Type B pancreatic cell (in vitro differentiated cells): ENCODE results near the gene SNPH. TPM values are rescaled to one million over a fixed set of nuclear protein-coding genes. Genes with fewer than 3 reads are reported as not detected.

Source experiments
- DNase-seq: peaks from one replicate; pipeline ENCODE4 v3.0.0; 2021; ENCODE audit warnings: mixed read lengths; ENCODE audit not compliant: unreplicated experiment; ENCODE audit errors: extremely low spot score
- H3K27ac Mint-ChIP-seq: 2 replicates; pipeline ENCODE4 v1.8.0; 2021; ENCODE audit warnings: mild to moderate bottlenecking, mixed read lengths
- H3K27me3 Mint-ChIP-seq: 2 replicates; pipeline ENCODE4 v1.8.0; 2021; ENCODE audit warnings: mixed read lengths
- H3K36me3 Mint-ChIP-seq: 2 replicates; pipeline ENCODE4 v1.8.0; 2021; ENCODE audit warnings: mixed read lengths
- H3K4me1 Mint-ChIP-seq: one replicate; pipeline ENCODE4 v1.8.0; 2021; ENCODE audit warnings: mixed read lengths; ENCODE audit not compliant: unreplicated experiment
- H3K4me3 Mint-ChIP-seq: 2 replicates; pipeline ENCODE4 v1.8.0; 2021; ENCODE audit warnings: mild to moderate bottlenecking, mixed read lengths
- H3K9me3 Mint-ChIP-seq: 2 replicates; pipeline ENCODE4 v1.8.0; 2021; ENCODE audit warnings: mixed read lengths
- CTCF ChIP-seq: fragments of 200-600 bp; sonication (generic); conservative IDR thresholded peaks from 2 replicates; pipeline ENCODE4 v1.5.0; 2021; ENCODE audit warnings: antibody characterized with exemption, mild to moderate bottlenecking
- total RNA-seq: library from RNA; stranded (reverse); gene quantifications from 2 replicates; pipeline ENCODE4 v1.2.1, GENCODE V29; 2021; ENCODE audit warnings: low replicate concordance

The SNPH gene
- total RNA-seq, 1 donor from 2014 or later: 2.7 TPM

DNA sequence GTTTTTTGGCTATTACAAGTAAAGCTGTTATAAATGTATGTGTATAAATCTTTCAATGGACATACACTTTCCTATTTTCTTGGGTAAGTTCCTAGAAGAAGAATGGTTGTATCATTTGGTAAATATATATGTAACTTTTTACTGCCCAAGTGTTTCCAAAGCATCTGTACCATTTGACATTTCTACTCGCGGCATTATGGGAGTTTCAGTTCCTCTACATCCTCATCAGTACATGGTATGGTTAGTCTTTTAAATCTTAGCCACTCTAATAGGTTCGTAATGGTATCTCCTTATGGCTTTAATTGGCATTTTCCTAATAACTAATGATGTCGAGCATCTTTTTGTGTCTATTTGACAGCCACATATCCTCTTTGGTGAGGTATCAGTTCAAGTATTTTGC lies 12.9 kb downstream of the SNPH start:
- Mint-ChIP-seq H3K4me1 (no peaks in the 10 kb centered on the region), H3K27me3 (no peaks in the 10 kb centered on the region), H3K9me3 (no peaks in the 10 kb centered on the region), H3K27ac (no peak overlapping the region), H3K36me3 (no peaks in the 10 kb centered on the region), H3K4me3 (no peak overlapping the region)
- DNase-seq: no peak
- no peak for TF ChIP-seq CTCF

- no peak overlapping the region for H3K27ac Mint-ChIP-seq
- H3K4me1 Mint-ChIP-seq: no peaks in the 10 kb centered on the region
- H3K27me3 Mint-ChIP-seq: peaks cover 3% of the 10 kb centered on the region
- no peaks in the 10 kb centered on the region for H3K9me3 Mint-ChIP-seq
- peak; percentile 34 for DNase-seq
- TF ChIP-seq CTCF: no peak
- H3K4me3 Mint-ChIP-seq: no peak overlapping the region
- H3K36me3 Mint-ChIP-seq: no peaks in the 10 kb centered on the region
These were observed 14.4 kb downstream of the SNPH start for GRCh38 chr20:1280195-1281102.

DNA sequence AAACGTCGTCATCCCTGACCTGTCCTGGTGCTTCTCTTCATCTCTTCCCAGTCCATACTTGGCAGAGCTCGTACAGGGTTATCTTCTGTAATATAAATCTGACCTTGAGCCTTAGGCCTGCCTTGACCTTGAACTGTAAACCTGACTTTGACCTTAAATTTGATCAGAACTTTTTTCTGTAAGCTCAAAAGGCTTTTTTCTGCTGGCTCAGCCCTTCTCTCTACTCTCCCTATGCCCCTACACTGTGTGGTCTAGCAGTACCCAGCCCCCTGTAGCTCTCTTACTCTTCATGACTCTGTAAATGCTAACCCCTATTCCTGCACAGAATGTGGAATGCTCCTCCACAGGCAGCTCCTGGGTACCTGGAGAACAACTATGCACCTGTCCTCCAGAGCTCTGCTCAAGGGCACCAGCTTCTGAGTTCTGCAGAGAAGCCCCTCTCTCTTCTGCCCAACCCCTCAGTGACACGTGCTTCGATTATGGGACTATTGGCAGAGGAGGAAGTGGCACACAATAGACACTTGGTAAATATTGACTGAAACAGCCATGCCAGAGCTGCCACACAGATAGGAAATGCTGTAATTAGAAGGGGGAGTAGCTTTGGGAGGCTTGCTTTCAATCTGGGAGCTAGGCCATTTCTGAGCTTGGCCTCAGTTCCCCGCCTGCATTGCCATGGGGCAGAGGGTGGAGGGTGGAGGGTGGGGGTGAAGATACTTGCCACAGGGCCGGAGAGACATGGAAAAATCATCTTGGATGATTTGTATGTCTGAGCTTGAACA lies 15.4 kb downstream of the SNPH start:
- no peaks in the 10 kb centered on the region for H3K36me3 Mint-ChIP-seq

DNA sequence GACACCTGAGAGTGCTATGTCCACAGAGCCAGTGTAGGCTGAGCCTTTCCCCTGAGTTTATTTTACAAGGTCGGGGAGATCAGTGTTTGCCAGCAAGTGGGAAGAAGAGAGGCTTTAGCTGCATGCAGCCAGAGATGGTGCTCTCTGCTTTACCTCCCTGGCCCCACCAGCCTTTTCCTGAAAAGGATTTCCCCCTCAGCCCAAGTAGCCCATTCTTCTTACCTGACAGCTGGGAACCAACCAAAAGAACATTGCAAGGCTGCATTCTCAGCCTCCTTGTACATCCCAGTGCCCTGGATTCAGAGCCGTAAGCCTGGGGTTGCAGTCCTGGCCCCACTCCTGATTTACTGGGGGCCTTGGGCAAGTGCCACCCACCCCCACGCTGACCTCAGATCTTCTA lies 16.9 kb downstream of the SNPH start:
- Mint-ChIP-seq H3K9me3 (no peaks in the 10 kb centered on the region), H3K36me3 (no peaks in the 10 kb centered on the region), H3K27me3 (peaks cover 3% of the 10 kb centered on the region), H3K4me1 (no peaks in the 10 kb centered on the region), H3K4me3 (no peak overlapping the region), H3K27ac (no peak overlapping the region)
- no peak for TF ChIP-seq CTCF
- DNase-seq: peak; percentile 43

More for the DNA sequence above, 15.4 kb downstream of the SNPH start:
- no peaks in the 10 kb centered on the region for H3K9me3 Mint-ChIP-seq
- no peak overlapping the region for H3K4me3 Mint-ChIP-seq
- DNase-seq: peak; percentile 60
- no peak for TF ChIP-seq CTCF
- H3K27ac Mint-ChIP-seq: no peak overlapping the region
- no peaks in the 10 kb centered on the region for H3K4me1 Mint-ChIP-seq
- H3K27me3 Mint-ChIP-seq: peaks cover 3% of the 10 kb centered on the region

DNA sequence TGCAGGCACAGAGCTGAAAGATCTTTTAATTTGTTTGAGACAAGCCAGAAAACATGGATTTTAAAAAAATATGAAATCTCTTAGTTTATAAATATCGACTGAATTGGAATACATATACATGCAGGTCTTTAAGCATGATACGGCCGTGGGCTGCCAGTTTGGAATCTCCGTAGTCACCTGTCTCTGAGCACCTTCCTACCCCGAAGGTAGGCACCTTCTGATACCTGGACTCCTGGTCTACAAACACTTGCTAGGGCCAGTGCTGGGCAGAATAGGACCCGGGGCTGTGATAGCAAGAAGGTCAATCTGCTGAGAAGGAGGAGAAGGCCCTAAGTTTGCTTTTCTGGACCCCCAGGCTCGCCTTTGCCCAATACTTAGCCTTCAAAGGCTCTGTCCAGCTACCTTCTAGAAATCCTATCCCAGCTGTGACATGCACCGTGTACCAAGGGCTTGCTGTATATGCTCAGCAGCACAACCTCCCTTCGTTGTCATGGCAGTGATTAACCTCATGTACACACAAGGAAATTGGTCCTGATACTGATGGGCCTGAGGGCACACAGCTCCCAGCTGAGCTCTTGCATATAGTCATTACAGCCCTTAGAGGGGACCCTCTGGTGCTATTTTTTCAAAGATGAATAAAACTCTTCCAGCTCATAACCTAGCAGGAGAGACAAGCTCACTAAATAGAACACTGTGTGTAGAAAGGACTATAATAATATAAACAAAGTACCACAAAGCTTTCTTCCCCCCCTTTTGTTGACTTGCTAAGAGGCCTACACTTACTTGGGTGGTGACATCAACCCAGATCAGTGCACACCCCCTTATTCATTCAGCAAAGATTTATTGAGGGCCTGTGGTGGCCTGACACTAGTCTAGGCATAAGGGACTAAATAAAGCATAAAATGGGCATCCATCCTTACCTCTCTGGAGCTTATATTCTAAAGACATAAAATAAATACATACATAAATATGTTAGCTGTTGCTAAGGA lies 17.7 kb downstream of the SNPH start:
- H3K27me3 Mint-ChIP-seq: peaks cover 3% of the 10 kb centered on the region
- no peaks in the 10 kb centered on the region for H3K9me3 Mint-ChIP-seq
- no peak for DNase-seq
- H3K4me1 Mint-ChIP-seq: no peaks in the 10 kb centered on the region
- TF ChIP-seq CTCF: no peak
- no peak overlapping the region for H3K4me3 Mint-ChIP-seq
- H3K27ac Mint-ChIP-seq: no peak overlapping the region
- no peaks in the 10 kb centered on the region for H3K36me3 Mint-ChIP-seq
